Stimulated activated CD8-positive, alpha-beta memory T cell treated with anti-CD3 and anti-CD28 coated beads, Interleukin-12 subunit alpha, Interleukin-12 subunit beta, amount 100 ng/mL, for 24 hours (primary cell): Measurements from ENCODE around the gene HIPK2.
"Not testable (repeated sequence)": the region's sequence is repeated elsewhere in the genome, so short reads cannot be mapped to it uniquely, and the experiment has no call there.

Experiments
- DNase-seq: peaks from one replicate; pipeline ENCODE4 v3.0.0-alpha.2; 2020; ENCODE audit errors: extremely low read depth

Gene HIPK2

DNA sequence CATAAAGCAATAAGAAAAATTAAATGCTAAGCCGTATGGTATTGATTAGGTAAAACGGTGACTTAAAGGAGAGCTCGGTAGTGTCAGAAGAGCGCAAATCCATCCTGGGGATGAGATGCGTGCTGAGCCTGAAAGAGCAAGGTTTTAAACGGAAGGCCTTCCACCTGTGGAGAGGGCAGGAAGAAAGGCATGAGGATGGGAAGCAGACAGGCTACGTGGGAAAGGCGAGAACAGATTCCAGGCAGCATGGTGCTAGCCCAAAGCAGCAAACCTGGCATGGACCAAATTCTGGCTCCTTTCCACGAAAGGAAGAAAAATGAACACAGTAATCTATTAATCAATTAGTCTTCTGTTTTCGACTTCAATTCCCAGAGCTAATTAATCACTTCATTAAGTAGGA, 103.5 kb downstream of the HIPK2 start:
- DNase-seq: no peak

DNA sequence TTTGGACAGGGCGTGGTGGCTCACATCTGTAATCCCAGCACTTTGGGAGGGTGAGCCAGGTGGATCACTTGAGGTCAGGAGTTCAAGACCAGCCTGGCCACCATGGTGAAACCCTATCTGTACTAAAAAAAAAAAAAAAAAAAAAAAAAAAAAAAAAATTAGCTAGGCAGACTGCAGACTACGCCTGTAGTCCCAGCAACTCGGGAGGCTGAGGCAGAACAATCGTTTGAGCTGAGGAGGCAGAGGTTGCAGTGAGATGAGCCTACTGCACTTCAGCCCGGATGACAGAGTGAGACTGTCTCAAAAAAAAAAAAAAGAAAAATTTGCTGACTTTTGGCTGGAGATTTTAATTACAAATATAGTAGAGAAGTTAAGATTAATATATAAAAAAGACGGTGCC, 104.0 kb downstream of the HIPK2 start:
- DNase-seq: no peak

DNA sequence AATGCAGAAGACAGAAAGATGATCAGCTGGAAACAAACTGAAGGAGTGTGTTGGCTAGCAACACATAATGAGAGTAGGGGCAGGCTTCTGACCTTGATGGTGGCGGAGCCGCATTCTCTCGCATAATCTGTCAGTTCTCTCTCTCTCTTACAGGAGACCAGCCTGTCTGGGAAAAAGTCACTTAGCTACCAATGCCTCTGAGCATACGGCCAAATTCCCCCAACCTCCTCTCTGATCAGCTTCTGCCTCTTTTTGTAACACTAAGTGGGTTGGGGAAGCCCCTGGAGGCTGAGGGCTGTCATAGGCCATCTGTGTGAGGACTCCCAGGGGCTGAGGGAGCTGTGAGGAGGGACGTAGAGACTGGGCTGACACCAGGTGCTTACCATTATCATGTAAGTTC, 104.6 kb downstream of the HIPK2 start:
- no peak for DNase-seq

DNA sequence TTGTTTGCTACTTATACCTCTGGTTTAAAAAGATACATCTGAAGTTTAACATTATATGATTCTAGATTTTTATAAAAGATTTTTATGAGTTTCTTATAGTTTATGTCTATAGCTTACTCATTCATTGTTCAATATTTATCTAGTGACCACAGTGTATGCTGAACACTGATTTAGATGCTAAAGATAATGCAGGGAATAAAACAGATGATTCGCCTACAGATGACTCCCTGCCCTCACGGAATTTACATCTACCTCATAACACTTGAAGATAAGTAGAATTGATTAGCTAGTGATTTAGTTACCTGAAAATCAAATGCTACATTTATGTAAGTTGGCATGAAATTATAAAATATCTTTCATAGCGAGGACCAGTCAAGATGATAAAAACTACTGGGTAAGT, 105.8 kb downstream of the HIPK2 start:
- no peak for DNase-seq

DNA sequence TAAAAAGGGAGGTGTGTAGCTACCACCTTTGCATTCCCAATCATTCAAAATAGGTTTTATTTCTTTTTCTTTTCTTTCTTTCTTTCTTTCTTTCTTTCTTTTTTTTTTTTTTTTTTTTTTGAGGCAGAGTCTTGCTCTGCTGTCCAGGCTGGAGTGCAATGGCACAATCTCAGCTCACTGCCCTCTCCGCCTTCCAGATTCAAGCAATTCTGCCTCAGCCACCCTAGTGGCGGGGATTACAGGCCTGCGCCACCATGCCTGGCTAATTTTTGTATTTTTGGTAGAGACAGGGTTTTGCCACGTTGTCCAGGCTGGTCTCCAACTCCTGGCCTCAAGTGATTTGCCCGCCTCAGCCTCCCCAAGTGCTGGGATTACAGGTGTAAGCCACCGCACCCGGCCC, 107.1 kb downstream of the HIPK2 start:
- not testable (repeated sequence) for DNase-seq

DNA sequence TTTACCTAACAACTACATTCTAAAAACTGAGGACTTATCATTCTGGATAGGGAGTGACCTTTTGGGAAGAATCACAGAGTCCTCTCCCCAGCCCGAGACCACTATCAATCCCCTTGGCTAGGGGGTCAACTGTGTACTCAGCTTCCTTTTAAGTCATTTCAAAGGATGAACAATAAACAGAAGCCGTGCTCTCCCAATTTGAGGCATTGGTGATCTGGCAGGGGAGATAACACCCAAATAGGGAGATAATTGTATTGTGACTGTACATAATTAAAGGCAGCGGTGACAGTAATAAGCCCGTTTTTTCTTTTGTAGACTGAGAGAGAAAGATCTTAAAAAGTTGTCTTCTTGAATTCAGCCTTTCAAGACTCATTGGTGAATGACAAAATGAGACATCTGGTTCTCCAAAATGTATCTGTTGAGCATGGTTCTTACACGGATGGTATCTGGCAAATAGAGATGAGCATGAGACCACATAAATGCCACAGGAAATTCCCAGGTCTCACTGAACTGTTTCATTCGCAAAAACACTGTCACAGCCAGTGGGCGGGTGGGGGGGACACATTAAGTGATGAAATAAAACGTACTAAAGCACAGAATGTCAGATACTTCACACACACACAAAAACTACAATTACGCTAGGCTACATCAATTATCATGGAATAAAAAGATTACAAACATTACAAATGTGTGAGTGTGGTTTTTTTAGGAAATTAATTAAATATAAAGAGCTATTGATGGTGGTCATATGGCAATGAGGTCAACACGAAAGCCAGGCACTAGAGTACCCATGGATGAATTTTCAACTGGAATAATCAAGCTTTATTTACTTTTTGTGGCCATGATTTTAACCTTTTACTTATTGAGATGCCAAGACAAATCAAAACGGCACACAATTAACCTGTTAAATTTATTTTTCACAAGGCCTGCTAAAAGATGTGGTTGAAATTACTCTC, 108.4 kb downstream of the HIPK2 start:
- DNase-seq: no peak

DNA sequence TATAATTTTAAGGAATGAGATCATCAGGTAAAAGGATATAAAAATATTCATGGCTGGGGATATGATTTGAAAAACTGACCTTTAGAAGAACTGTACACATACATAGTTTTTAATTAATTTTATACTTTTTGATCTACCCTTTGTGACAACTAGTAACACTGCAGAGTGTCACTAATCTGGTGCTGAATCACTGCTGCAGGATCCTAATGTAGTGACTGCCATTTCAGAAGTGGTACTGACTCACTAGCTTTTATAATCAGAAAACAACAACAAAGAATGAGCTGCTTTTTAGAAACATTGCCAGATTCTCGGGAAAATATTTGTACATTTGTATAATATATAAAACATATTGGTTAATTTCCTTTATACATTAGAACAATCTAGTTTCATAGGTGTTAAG, 110.4 kb downstream of the HIPK2 start:
- DNase-seq: no peak

DNA sequence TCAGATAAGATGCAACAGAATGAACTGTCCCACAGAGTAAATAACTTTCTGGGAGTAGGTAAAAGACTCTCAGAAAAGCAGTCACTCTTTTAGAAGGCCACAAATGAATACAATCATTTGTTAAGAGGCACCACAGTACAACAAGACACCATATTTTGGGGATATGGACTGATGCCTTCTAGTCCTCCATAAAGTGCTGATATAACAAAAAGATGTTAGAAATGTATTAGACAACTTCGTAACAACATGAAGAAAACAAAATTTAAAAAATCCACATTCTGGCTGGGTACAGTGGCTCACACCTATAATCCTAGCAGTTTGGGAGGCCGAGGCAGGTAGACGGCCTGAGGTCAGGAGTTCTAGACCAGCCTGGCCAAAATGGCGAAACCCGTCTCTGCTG, 111.3 kb downstream of the HIPK2 start:
- no peak for DNase-seq

DNA sequence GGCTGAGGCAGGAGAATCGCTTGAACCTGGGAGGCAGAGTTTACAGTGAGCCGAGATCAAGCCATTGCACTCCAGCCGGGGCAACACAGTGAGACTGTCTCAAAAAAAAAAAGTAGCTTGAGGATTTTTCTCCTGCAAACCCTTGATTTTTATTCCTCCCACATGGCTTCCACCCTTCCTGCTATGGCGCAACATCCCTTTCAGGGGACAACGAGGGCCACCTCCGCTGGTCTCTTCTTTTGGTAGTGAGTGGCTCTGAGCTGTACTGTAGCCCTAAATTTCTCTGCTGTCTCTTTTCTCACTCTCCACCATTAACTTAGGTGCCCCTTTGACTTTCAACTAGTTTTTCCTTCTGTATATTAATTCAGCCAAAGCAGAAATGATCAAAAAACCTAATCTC, 113.4 kb downstream of the HIPK2 start:
- no peak for DNase-seq

DNA sequence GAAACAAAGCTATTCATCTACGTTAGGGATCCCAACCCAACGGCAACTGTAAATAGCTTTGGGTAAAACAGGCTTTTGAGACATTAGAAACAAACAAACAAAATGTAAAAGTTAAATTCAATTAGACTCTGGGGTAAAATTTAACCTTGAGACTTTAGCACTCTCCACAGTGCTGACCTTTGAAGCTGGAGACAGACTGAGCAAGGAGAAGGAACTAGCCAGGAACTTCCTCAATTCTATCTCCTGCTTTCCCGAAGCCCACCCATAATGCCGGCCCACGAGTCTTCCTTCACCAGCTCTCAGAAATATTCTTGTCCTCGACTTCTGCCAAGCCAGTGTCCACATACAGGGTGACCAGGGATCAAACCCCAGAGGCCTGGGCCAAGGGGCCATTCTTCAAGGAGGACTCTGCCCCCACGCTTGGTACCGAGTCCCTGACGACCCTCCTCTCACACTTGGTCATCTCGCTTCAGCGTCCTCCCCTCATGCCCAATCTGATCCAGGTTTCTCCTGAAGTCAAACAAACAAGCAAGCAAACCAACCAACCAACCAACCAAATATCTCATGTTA, 114.1 kb downstream of the HIPK2 start:
- no peak for DNase-seq

DNA sequence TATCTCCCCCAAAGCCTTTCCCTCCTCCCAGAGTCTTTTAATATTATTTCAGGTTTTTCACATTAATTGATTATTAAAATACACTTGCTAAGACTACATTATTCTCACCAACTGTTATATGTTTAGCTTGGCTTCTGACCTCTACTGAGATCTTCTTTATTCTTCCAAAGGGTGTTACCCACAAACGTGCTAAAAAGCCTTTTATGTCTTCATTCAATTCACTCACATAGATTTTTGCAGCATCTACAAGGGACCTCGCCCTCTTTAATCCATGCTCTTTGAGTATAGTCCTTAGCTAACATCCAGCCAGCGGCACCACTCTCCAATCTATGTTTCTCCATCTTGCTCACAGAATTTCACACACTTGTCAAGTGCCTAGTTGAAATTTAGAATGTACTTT, 115.9 kb downstream of the HIPK2 start:
- DNase-seq: no peak

DNA sequence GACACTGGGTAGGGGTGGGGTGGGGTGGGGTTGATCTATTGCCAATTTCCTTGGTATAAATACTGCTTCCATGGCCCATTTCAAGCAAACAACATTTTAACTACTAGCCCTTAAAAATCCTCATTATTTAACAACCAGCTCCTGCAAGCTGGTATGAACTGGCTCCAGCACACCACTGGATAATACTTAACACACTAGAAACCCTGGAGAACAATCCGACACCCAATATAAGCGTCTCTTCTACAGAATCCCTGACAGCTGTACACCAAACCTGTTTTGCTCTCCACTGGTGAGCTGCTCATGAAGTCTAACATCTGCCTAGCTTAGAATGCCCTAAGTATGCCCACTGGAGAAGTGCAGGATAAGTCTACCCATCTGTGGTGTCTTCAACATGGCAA, 116.8 kb downstream of the HIPK2 start:
- no peak for DNase-seq

DNA sequence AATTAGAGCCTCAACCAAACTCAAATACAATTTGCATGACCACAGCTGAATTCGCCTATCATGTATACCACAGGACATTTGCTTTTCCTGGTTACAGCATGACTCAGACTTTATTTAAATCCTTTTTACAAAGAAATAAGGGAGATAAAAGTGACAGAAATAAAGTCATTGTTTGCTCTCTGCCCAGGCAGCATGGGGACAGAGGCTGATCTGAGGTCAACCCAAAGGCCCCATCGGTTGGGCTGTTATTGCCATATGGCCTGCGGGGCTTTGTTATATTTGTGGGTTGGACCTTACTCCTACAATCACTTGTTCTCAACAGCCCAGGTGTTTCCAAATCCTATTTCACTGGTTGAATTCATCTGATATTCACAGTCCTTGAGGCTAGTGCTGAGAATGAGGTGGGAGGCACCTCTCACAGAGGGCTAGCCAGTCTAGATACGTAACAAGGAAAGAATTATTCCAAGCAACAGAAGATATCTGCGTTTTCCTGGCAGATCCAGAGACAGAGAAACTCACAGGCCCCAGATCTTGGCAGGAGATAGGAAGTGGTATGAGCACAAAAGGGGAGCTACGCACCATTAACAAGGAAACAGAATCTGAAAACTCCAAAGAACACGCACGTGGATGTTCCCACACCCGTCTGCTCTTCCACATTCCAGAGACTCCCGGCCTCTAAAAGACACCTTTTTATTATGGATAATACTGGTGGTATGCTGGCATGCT, 117.3 kb downstream of the HIPK2 start:
- no peak for DNase-seq

DNA sequence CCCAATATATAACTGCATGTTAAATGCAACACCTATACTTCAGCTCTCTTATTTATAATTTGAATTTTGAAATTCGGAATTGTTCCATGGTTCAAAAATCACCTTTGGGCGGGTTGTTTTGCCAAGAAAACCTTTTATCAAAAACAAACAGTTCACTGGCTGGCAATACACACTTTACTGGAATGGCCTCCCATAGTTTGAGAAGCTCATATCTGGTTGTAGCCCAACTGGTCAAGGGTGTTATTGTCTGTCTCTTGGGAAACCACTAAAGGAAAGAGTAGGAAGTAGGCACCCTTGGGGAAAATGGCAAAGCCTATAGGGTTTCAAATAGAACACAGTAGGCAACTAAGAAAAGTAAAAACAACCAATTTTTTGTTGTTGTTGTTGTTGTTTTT, 117.9 kb downstream of the HIPK2 start:
- DNase-seq: no peak

DNA sequence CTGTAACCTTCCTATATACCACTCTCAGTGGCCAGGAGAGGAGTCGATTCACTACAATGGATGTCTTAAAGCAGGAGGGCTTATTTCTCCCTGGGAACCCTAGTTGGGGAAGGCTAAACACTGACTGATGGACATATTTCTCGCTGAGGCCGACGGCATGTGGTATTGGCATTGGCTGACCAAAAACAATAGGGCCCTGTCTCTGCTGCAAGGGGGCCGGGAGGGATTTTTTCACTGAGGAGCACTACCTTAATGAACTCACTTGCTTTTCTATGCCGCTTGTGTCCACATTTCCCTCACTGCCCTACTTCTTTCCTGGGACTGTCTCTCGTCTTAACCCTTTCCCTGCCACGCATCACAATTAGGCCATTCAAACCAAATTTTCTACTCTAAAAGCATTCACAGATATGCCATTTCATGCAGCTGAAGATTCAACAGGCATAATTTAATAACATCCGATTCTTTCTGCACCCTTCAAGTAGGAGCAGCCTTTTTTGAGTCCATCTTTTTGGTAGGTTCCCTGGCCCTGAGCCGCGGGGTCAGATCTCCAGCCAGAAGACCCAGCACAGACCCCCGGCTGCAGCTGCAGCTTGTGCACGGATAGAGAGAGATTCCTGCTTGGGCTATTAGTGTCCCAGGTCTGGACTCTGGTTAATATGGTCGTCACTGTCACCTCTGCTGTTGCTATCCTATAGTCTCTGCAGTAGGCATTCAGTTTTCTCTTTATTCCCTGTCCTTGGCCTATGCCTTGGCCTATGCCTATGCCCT, 118.7 kb downstream of the HIPK2 start:
- DNase-seq: no peak

DNA sequence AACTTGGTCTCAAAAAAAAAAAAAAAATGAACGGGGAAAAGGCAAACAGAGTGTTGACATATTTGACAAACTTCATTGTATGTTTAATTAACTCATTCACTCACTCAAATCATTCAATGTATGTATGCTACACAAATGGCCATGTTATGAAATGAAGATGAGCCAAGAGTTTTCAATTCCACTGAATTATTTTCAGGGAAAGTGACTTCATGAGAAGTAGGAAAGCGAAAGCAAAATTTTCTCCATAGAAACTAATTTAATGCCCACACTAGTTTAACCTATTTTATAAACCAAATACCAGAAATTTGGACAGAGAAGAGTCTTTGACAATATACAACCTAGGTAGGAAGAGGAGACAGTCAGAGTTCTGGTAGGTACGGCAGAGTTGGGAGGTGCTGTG, 119.5 kb downstream of the HIPK2 start:
- DNase-seq: no peak

DNA sequence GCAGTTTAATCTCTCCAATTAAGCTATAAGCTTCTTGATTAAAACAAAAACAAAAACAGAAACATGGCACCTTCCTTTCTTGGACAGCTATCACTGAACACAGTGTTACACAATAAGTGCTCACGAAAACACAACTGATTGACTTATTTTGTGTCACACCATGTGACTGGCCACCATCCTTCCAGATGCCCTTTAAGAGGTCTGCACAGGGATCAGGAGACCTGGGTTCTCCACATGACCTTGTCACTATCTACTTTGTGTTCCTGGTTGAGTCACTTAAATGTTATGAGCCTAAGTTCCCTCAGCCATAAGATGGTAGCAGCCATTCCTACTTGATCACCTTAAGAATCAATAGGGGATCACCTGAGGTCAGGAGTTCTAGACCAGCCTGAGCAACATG, 120.1 kb downstream of the HIPK2 start:
- DNase-seq: no peak

DNA sequence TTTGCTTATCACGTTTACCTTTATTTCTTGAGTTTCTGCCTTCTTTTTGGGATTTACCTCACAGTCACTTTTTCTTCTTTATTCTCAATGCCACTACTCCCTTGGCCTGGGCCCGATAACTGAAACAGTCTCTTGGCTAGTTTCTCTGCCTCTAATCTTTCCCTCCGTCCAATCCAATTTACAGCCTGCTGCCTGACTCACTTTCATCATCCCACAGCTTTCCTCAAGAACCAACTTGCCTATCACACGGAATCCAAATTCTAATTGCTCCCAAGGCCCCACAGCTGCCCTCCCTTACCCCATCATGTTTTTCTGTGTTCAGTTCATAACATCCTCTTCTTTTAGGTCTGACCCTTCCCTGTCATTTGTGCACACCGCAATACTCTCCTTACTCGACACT, 121.4 kb downstream of the HIPK2 start:
- no peak for DNase-seq

DNA sequence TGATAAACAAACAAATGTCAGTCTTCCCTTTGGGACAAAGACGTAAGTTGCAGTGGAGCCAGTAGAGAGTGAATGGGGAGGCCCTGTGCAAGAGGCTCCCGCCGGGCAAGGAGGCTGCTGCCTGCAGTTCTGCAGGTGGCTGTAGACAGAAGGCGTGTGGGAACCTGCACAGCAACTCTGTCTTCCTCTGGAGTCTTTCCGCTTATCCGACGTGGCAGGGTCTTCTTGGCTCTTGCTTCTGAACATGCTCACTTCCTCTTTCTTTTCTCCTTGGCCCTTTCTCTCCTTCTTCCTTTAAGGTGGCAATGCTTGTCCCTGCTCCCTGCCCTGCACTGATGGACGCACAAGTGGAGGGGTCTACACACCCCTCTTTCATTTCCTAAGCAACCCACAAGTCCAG, 122.5 kb downstream of the HIPK2 start:
- DNase-seq: no peak

DNA sequence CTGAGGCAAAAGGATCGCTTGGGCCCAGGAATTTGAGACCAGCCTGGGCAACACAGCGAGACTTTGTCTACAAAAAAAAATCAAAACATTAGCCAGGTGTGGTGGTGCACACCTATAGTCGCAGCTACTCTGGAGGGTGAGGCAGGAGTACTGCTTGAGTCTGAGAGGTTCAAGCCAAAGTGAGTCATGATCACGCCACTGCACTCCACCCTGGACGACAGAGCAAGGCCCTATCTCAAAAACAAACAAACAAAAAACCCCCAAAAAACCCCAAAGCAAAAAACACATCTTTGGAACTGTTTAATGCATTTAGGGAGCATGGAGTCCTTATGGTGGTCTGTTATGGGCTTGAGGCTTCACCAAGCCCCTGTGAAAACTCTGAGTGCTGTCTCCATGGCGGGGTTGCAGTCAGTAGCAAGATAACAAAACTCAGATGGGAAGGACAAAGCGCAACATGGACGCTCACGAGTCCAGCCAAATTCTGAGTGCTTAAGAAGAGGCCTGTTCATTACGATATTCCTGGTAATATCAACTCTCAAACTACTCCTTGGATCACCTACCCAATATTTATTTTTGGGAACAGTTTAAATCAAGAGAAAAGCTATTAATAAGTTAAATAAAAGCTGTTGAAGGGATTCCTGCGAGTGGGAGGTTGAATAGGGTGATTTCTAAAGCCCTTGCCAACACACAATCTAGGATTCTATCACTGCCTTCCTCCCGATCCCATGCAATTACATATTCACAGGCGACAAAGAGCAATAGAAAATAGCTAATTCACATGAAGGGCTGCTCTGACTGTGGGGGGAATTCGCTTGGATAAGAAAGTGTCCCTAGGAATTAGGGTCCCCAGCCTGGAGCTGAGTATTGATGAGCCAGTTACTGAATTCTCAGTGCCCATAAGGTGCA, 123.3 kb downstream of the HIPK2 start:
- DNase-seq: no peak

DNA sequence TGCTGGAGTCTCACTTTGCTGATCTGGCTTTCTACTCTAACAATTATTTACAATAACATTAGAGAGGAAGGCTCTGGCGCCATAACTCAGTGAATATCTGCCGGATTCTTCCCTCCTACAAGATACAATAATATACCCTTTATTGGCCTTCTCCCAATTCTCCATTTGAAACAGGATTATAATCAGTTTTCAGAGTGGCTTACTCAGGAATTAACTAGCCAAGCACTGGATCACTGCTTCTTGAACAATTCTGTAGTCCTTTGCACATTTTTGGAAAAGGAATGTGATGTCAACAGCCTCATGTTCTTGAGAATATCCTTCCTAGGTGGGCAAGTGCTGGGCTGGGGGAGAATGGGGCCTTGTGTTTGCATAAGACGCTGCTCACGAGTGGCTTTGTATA, 125.9 kb downstream of the HIPK2 start:
- DNase-seq: no peak
